ENCODE results near the gene NRTN. TPM values are rescaled to one million over a fixed set of nuclear protein-coding genes. Genes with fewer than 3 reads are reported as not detected.

Gene NRTN
- total RNA-seq, 1 donor from 2014 or later, result 3.7 TPM

GRCh38 chr19:5789886-5790558 lies 14.8 kb upstream of the NRTN start:
- TF ChIP-seq POLR2AphosphoS5 (IDR thresholded peaks at IDR 0.05; ENCODE audit: insufficient read depth in 1 of 2, low read depth in 1 of 2) (no peak), CTCF (IDR thresholded peaks at IDR 0.05) (no peak), POLR2A (IDR thresholded peaks at IDR 0.05) (no peak)
- no peaks in the 10 kb centered on the region for H3K9me3 ChIP-seq
- H3K4me3 ChIP-seq, result peak overlapping the region; percentile 70 to 93
- peaks cover 13% of the 10 kb centered on the region for H3K4me1 ChIP-seq
- peak overlapping the region; percentile 94 for H3K27ac ChIP-seq
- peaks cover 0 to 49% of the 10 kb centered on the region in 2 donors for H3K36me3 ChIP-seq
- intact Hi-C loops (cut with DNase I), result no loop called here
- DNase-seq (ENCODE audit: extremely low spot score in 2 of 2), result peak in 1 of 2 donors; percentile 95
- no peaks in the 10 kb centered on the region for H3K27me3 ChIP-seq

DNA sequence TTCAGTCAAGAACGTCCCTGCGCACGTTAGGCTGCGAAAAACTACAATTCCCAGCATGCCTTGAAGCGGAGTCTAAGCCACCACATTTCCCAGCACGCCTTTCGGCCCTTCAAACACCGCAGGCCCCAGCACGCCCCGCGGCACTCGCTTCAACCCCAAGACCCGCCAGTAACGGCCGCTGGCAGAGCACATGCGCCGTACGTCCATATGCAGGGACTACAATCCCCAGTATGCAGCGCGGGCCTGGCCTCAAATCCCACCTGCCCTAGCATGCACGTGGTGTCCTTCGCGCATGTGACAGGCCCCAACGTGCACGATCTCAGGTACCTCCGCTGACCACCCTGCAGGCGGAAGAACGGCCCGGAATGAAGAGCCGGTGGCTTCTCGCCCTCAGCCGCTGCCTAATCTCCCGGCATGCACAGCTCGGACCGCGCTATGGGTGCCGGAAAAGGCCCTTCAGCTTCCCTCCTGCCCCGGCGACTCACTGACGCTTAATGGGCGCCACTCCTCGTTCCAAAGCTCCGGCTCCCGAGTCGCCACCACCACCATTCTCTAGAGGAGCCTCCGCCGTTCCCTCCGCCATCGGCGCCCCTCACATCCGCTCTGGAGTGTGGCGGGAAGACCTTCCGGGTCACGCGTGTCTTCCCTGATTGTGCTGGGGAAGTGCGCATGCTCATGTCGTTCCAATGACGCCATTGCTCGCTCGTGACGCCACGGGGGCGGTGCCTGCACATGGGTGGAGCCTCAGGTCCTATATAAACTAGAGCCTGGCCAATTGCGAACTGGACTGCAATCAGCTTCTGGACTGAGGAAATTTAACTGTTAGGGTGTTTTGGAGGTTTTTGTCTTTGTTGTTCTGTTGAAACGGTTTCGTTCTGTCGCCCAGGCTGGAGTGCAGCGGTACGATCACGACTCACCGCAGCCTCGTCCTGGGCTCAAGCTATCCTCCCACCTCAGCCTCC lies 14.0 kb upstream of the NRTN start, which contains the start of gene DUS3L:
DUS3L (minus strand) TSS at position 605 of the 962 bp plus-strand sequence; CDS start at position 583, 22 bp downstream.
- H3K27me3 ChIP-seq, result no peaks in the 10 kb centered on the region
- H3K36me3 ChIP-seq, result peaks cover 0 to 41% of the 10 kb centered on the region in 2 donors
- no peaks in the 10 kb centered on the region for H3K9me3 ChIP-seq
- peak; percentile 96 to 98 for DNase-seq (ENCODE audit: extremely low spot score in 2 of 2)
- H3K4me3 ChIP-seq, result peak within 1 kb of the TSS; percentile 70 to 93
- no peak for TF ChIP-seq POLR2A (IDR thresholded peaks at IDR 0.05)
- peak; percentile 91 to 95 for TF ChIP-seq POLR2AphosphoS5 (IDR thresholded peaks at IDR 0.05; ENCODE audit: insufficient read depth in 1 of 2, low read depth in 1 of 2)
- TF ChIP-seq CTCF (IDR thresholded peaks at IDR 0.05), result no peak
- H3K4me1 ChIP-seq, result peaks cover 13% of the 10 kb centered on the region
- intact Hi-C loops (cut with DNase I), result no loop called here
- peak within 1 kb of the TSS; percentile 94 for H3K27ac ChIP-seq

- H3K36me3 ChIP-seq, result peaks cover 0 to 27% of the 10 kb centered on the region in 2 donors
- H3K9me3 ChIP-seq, result no peaks in the 10 kb centered on the region
- no peak for DNase-seq (ENCODE audit: extremely low spot score in 2 of 2)
- H3K27me3 ChIP-seq, result no peaks in the 10 kb centered on the region
- H3K4me3 ChIP-seq, result no peak overlapping the region
- intact Hi-C loops (cut with DNase I), result no loop called here
- no peak overlapping the region for H3K27ac ChIP-seq
- TF ChIP-seq POLR2AphosphoS5 (IDR thresholded peaks at IDR 0.05; ENCODE audit: insufficient read depth in 1 of 2, low read depth in 1 of 2) (no peak), POLR2A (IDR thresholded peaks at IDR 0.05) (no peak), CTCF (IDR thresholded peaks at IDR 0.05) (no peak)
- H3K4me1 ChIP-seq, result peaks cover 13% of the 10 kb centered on the region
These were observed 12.6 kb upstream of the NRTN start for GRCh38 chr19:5792224-5792623.

DNA sequence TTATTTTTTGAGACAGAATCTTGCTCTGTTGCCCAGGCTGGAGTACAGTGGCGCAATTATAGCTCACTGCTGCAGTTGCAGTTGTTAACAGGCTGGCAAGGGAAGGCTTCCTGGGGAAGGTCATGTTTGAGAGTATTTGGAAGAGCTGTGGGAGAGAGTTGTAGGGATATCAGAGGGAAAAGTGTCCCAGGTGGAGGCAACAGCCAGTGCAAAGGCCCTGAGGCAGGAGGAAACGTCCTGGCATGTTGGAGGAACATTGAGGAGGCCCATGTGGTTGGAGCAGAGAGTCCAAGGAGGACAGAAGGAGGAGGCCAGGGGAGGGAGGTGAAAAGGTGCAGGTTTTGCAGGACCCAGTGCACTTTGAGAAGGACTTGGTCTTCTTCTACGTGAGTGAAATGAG lies 11.7 kb upstream of the NRTN start:
- Histone ChIP-seq H3K9me3 (no peaks in the 10 kb centered on the region), H3K36me3 (peaks cover 0 to 18% of the 10 kb centered on the region in 2 donors), H3K4me3 (no peak overlapping the region), H3K27ac (no peak overlapping the region), H3K4me1 (peaks cover 13% of the 10 kb centered on the region), H3K27me3 (no peaks in the 10 kb centered on the region)
- intact Hi-C loops (cut with DNase I), result no loop called here
- TF ChIP-seq POLR2A (IDR thresholded peaks at IDR 0.05) (no peak), POLR2AphosphoS5 (IDR thresholded peaks at IDR 0.05; ENCODE audit: insufficient read depth in 1 of 2, low read depth in 1 of 2) (no peak), CTCF (IDR thresholded peaks at IDR 0.05) (no peak)
- no peak for DNase-seq (ENCODE audit: extremely low spot score in 2 of 2)

Data from vagina (tissue), 2 donors.